Cardiac septum (tissue), 1 donor: ENCODE data around the gene RNF213. TPM values are rescaled to one million over a fixed set of nuclear protein-coding genes. Genes with fewer than 3 reads are reported as not detected.
A peak's percentile ranks its signal among the peaks of the same experiment; 100 is the strongest.

Source experiments
- DNase-seq: peaks from one replicate; pipeline ENCODE4 v3.0.0-alpha.2; 2020; ENCODE audit warnings: low spot score
- intact Hi-C: fragments of 100-400 bp; cut with DNase I; formaldehyde crosslinking; loops from one replicate; pipeline ENCODE4 v1.14.0; 2022
- total RNA-seq: library from RNA; stranded (reverse); fragmentation: NEBNext Ultra II Directional; extraction: Animal tissue kit (Norgen Biotek cat#: 25700); gene quantifications from one replicate; pipeline ENCODE4 v1.2.1, GENCODE V29; 2021
- donor health status: DM: no; HTN: no; CAD: no.

The RNF213 gene
- total RNA-seq, 1 donor from 2014 or later = 46.4 TPM

- no peak for DNase-seq
- intact Hi-C loops = no loop called here
Measured at GRCh38 chr17:80356231-80356856, 95.7 kb downstream of the RNF213 start.

GRCh38 chr17:80358131-80358530 is 97.5 kb downstream of the RNF213 start:
- intact Hi-C loops = no loop called here
- peak; percentile 6 for DNase-seq

- DNase-seq = peak; percentile 38
- intact Hi-C loops = no loop called here
Measured at GRCh38 chr17:80358861-80359260, 98.2 kb downstream of the RNF213 start.

GRCh38 chr17:80359422-80360110 is 98.9 kb downstream of the RNF213 start:
- DNase-seq = no peak
- intact Hi-C loops = no loop called here

- intact Hi-C loops = no loop called here
- peak; percentile 49 for DNase-seq
Measured at GRCh38 chr17:80360396-80360795, 99.7 kb downstream of the RNF213 start.

- DNase-seq = peak; percentile 50
- intact Hi-C loops = no loop called here
Measured at GRCh38 chr17:80361495-80362220, 101.0 kb downstream of the RNF213 start.

GRCh38 chr17:80362428-80363119 is 101.9 kb downstream of the RNF213 start:
- DNase-seq = peak; percentile 61
- intact Hi-C loops = no loop called here

- peak; percentile 71 for DNase-seq
- intact Hi-C loops = no loop called here
Measured at GRCh38 chr17:80363120-80363515, 102.5 kb downstream of the RNF213 start.

GRCh38 chr17:80363518-80364090 is 103.0 kb downstream of the RNF213 start:
- intact Hi-C loops = no loop called here
- peak; percentile 63 for DNase-seq

GRCh38 chr17:80364091-80364691 is 103.5 kb downstream of the RNF213 start:
- peak; percentile 69 for DNase-seq
- intact Hi-C loops = no loop called here

GRCh38 chr17:80365001-80365965 is 104.6 kb downstream of the RNF213 start:
- peak; percentile 44 for DNase-seq
- intact Hi-C loops = no loop called here

GRCh38 chr17:80365983-80366382 is 105.3 kb downstream of the RNF213 start:
- peak; percentile 70 for DNase-seq

GRCh38 chr17:80367503-80367902 is 106.9 kb downstream of the RNF213 start:
- intact Hi-C loops = no loop called here
- DNase-seq = peak; percentile 9

More at GRCh38 chr17:80365983-80366382, 105.3 kb downstream of the RNF213 start:
- intact Hi-C loops = no loop called here

- no peak for DNase-seq
- intact Hi-C loops = no loop called here
Measured at GRCh38 chr17:80371196-80371595, 110.5 kb downstream of the RNF213 start.

- DNase-seq = no peak
- intact Hi-C loops = no loop called here
Measured at GRCh38 chr17:80372456-80372855, 111.8 kb downstream of the RNF213 start.

- intact Hi-C loops = no loop called here
- peak; percentile 15 for DNase-seq
Measured at GRCh38 chr17:80372922-80373570, 112.4 kb downstream of the RNF213 start.

- peak; percentile 60 for DNase-seq
- intact Hi-C loops = no loop called here
Measured at GRCh38 chr17:80374039-80374731, 113.5 kb downstream of the RNF213 start.
